Measurements from ENCODE around the gene LRFN4. TPM values are rescaled to one million over a fixed set of nuclear protein-coding genes. Genes with fewer than 3 reads are reported as not detected.

The LRFN4 gene
- total RNA-seq, 6 experiments from 2014 or later = 0.48 to 4.7 (median 1.1) TPM

DNA sequence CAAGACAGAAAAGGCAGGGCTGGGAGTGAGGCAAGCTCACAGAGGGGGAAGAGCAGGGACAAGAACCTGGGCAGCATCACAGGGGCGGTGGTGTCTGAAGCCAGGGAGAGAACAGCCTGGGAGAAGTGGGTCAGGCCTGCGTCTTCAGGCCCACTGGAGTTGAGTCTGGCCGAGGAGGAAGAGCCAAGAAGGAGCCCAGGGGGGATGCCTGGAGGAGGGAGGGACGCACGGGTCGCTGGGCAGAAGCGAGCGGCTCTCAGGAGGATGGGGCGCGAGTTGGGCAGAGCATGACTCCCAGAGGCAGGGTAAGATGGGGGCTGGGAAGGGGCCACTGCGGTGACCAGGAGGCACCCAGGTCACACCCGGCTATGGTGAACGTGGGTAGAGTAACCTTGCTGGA lies 18.5 kb downstream of the LRFN4 start:
- no peak for ATAC-seq
- intact Hi-C loops (cut with DNase I) = no loop called here
- TF ChIP-seq POLR2A (IDR thresholded peaks at IDR 0.05) = no peak
- TF ChIP-seq, protein P1, sequence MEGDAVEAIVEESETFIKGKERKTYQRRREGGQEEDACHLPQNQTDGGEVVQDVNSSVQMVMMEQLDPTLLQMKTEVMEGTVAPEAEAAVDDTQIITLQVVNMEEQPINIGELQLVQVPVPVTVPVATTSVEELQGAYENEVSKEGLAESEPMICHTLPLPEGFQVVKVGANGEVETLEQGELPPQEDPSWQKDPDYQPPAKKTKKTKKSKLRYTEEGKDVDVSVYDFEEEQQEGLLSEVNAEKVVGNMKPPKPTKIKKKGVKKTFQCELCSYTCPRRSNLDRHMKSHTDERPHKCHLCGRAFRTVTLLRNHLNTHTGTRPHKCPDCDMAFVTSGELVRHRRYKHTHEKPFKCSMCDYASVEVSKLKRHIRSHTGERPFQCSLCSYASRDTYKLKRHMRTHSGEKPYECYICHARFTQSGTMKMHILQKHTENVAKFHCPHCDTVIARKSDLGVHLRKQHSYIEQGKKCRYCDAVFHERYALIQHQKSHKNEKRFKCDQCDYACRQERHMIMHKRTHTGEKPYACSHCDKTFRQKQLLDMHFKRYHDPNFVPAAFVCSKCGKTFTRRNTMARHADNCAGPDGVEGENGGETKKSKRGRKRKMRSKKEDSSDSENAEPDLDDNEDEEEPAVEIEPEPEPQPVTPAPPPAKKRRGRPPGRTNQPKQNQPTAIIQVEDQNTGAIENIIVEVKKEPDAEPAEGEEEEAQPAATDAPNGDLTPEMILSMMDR (IDR thresholded peaks at IDR 0.05) = no peak
- 86% methylated on average over 12 of the region's 13 CpGs for WGBS (ENCODE audit: insufficient coverage, low coverage, low lambda C conversion rate, missing lambda C conversion rate)
- no peak for DNase-seq
- H3K27me3 ChIP-seq = no peaks in the 10 kb centered on the region
- no peak overlapping the region for H3K27ac ChIP-seq
- H3K4me3 ChIP-seq = no peak overlapping the region
- H3K9me3 ChIP-seq = no peaks in the 10 kb centered on the region
- H3K36me3 ChIP-seq = peaks cover 0 to 18% (median 9%) of the 10 kb centered on the region in 4 donors
- H3K4me1 ChIP-seq = peaks cover 0 to 45% (median 12%) of the 10 kb centered on the region in 4 donors

DNA sequence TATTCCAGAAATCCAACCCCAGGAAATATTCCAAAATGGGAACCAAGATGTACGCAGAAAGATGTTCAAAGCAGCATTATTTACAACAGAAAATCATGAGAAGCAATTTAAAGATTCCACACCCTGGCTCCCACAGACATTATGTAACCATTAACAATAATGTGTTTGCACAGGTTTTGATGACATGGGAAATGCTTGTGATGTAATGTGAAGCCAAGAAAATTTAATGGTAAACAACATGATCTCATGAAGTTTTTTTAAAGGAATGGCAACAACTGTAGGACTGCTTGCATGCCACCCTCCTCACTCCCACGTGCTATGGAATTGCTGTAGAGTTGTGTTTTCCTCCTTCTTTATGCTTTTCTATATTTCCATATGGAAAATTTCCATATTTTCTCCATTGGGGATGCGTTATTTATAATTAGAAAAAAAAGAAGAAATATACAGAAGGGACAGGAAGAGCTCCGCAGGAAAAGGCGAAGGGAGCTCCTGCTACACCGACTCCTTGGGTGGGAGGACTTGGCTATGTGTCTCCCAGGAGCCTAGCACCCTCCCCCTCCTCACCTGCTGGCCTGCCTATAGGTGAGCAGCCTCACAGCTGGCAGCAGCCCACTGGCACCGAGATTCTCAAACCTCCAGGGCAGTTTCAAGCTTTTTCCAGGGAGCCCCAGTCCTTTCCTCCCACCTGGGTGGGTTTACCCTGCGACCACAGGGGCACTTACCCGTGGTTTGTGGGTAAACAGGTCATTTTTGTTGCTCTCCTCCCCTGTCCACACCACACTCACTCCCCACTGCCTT lies 20.9 kb downstream of the LRFN4 start:
- peak in 2 of 4 donors; percentile 4 to 6 for ATAC-seq
- peak overlapping the region in 2 of 3 donors; percentile 58 to 61 for H3K27ac ChIP-seq
- peaks cover 0 to 68% (median 21%) of the 10 kb centered on the region in 4 donors for H3K4me1 ChIP-seq
- intact Hi-C loops (cut with DNase I) = no loop called here
- no peaks in the 10 kb centered on the region for H3K27me3 ChIP-seq
- WGBS (ENCODE audit: insufficient coverage, low coverage, low lambda C conversion rate, missing lambda C conversion rate) = 74% methylated on average over 9 of the region's 9 CpGs
- no peaks in the 10 kb centered on the region for H3K9me3 ChIP-seq
- H3K4me3 ChIP-seq = no peak overlapping the region
- DNase-seq = no peak
- no peaks in the 10 kb centered on the region for H3K36me3 ChIP-seq
- TF ChIP-seq, protein P1 (IDR thresholded peaks at IDR 0.05) = no peak
- no peak for TF ChIP-seq POLR2A (IDR thresholded peaks at IDR 0.05)

DNA sequence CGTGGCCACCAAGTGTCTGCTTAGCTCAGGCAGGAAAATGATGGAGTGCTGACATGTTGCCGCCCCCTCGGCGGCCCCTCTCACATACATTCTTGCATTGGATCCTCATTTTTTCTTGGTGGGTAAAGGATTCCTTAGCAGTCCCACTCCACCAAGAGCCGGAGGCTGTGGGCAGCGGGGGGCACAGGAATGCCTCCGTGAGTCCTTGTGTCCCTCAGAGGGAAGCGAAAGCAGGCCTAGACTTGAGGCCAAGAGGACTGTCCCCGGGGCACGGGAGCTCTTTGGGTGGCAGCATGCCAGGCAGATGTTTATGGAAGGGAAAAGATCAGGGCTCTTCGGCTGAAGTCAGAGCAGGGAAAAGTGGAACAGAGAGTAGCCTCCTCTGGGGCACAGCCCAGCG lies 21.6 kb downstream of the LRFN4 start:
- DNase-seq (peak; percentile 71 to 88 (median 85)), ATAC-seq (peak; percentile 40 to 68 (median 63))
- no peaks in the 10 kb centered on the region for H3K27me3 ChIP-seq
- intact Hi-C loops (cut with DNase I) = no loop called here
- peaks cover 0 to 75% (median 25%) of the 10 kb centered on the region in 4 donors for H3K4me1 ChIP-seq
- H3K4me3 ChIP-seq = no peak overlapping the region
- TF ChIP-seq POLR2A (IDR thresholded peaks at IDR 0.05) = no peak
- TF ChIP-seq, protein P1 (IDR thresholded peaks at IDR 0.05) = no peak
- peak overlapping the region in 2 of 3 donors; percentile 58 to 61 for H3K27ac ChIP-seq
- WGBS (ENCODE audit: insufficient coverage, low coverage, low lambda C conversion rate, missing lambda C conversion rate) = 53% methylated on average over 10 of the region's 12 CpGs
- H3K36me3 ChIP-seq = no peaks in the 10 kb centered on the region
- no peaks in the 10 kb centered on the region for H3K9me3 ChIP-seq

DNA sequence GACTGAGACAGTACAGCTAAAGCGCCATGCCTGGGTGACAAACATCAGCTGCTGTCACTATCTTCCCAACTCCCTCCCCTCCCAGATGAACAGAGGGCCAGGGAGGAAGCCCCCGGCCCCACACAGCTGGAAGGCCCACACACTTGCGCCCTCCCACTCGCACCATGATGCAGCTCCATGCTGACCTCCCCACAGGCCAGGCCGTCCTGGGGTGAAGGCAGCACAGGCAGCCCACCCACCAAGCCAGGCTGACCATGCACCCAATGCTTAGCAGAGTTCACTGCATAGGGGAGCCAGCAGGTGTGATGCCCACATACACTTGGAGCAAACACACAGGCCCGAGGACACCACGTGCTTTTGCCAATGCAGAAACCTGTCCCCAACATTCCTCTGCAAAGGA lies 22.1 kb downstream of the LRFN4 start:
- no peaks in the 10 kb centered on the region for H3K27me3 ChIP-seq
- ATAC-seq (no peak), DNase-seq (no peak)
- intact Hi-C loops (cut with DNase I) = no loop called here
- 50% methylated on average over 1 of the region's 7 CpGs for WGBS (ENCODE audit: insufficient coverage, low coverage, low lambda C conversion rate, missing lambda C conversion rate)
- H3K4me1 ChIP-seq = peaks cover 0 to 80% (median 27%) of the 10 kb centered on the region in 4 donors
- H3K36me3 ChIP-seq = no peaks in the 10 kb centered on the region
- TF ChIP-seq, protein P1 (IDR thresholded peaks at IDR 0.05) = no peak
- TF ChIP-seq POLR2A (IDR thresholded peaks at IDR 0.05) = no peak
- no peaks in the 10 kb centered on the region for H3K9me3 ChIP-seq
- H3K4me3 ChIP-seq = no peak overlapping the region
- H3K27ac ChIP-seq = peak overlapping the region in 2 of 3 donors; percentile 58 to 61
